HEK293T (cell line): ENCODE results near the gene NUDT16L1.

Experiments used
- CTCF ChIA-PET: fragments of 350-600 bp; formaldehyde crosslinking; extraction: SDS; loops from one replicate; lab custom pipeline; 2021; ENCODE audit warnings: antibody characterized with exemption, inconsistent platforms; lab: Yijun Ruan, JAX
- POLR2A ChIA-PET: fragments of 350-600 bp; formaldehyde crosslinking; extraction: SDS; loops from one replicate; lab custom pipeline; 2020; ENCODE audit warnings: antibody characterized with exemption, inconsistent platforms; lab: Yijun Ruan, JAX
- DNase-seq: peaks from one replicate; pipeline ENCODE4 v3.0.0; 2012; ENCODE audit warnings: mixed read lengths; ENCODE audit errors: extremely low spot score
- ARNT ChIP-seq: fragments of 450-650 bp; IDR thresholded peaks from 2 replicates; pipeline ENCODE4 v1.6.1; 2017; ENCODE audit warnings: mild to moderate bottlenecking
- BHLHE40 ChIP-seq: fragments of 450-650 bp; IDR thresholded peaks from 2 replicates; pipeline ENCODE4 v1.6.1; 2016; ENCODE audit warnings: mild to moderate bottlenecking, moderate library complexity, borderline replicate concordance
- CTBP1 ChIP-seq: fragments of 450-650 bp; IDR thresholded peaks from 2 replicates; pipeline ENCODE4 v1.6.1; 2016; ENCODE audit warnings: borderline replicate concordance
- ELF4 ChIP-seq: fragments of 450-650 bp; IDR thresholded peaks from 2 replicates; pipeline ENCODE4 v1.6.1; 2017; ENCODE audit warnings: antibody characterized with exemption
- FOXA1 ChIP-seq: fragments of 450-650 bp; IDR thresholded peaks from 2 replicates; pipeline ENCODE4 v1.6.1; 2016; ENCODE audit warnings: mild to moderate bottlenecking
- FOXK2 ChIP-seq: fragments of 450-650 bp; IDR thresholded peaks from 2 replicates; pipeline ENCODE4 v1.6.1; 2016; ENCODE audit warnings: mild to moderate bottlenecking
- FOXM1 ChIP-seq: fragments of 450-650 bp; IDR thresholded peaks from 2 replicates; pipeline ENCODE4 v1.6.1; 2017; ENCODE audit warnings: mild to moderate bottlenecking, borderline replicate concordance
- HDGF ChIP-seq: fragments of 450-650 bp; IDR thresholded peaks from 2 replicates; pipeline ENCODE4 v1.6.1; 2017; ENCODE audit warnings: antibody characterized with exemption, borderline replicate concordance
- L3MBTL2 ChIP-seq: fragments of 450-650 bp; conservative IDR thresholded peaks from 2 replicates; pipeline ENCODE4 v1.6.1; 2016; ENCODE audit warnings: mild to moderate bottlenecking
- LEF1 ChIP-seq: fragments of 450-650 bp; IDR thresholded peaks from 2 replicates; pipeline ENCODE4 v1.6.1; 2017; ENCODE audit warnings: mild to moderate bottlenecking, borderline replicate concordance
- NFRKB ChIP-seq: fragments of 450-650 bp; IDR thresholded peaks from 2 replicates; pipeline ENCODE4 v1.6.1; 2016; ENCODE audit warnings: mild to moderate bottlenecking, moderate library complexity
- PKNOX1 ChIP-seq: fragments of 450-650 bp; IDR thresholded peaks from 2 replicates; pipeline ENCODE4 v1.6.1; 2016
- SP1 ChIP-seq: fragments of 450-650 bp; IDR thresholded peaks from 2 replicates; pipeline ENCODE4 v1.6.1; 2017
- SUZ12 ChIP-seq: fragments of 450-650 bp; IDR thresholded peaks from 2 replicates; pipeline ENCODE4 v1.6.1; 2016; ENCODE audit warnings: mild to moderate bottlenecking
- TARDBP ChIP-seq: fragments of 450-650 bp; IDR thresholded peaks from 2 replicates; pipeline ENCODE4 v1.6.1; 2016
- ZNF384 ChIP-seq: fragments of 450-650 bp; IDR thresholded peaks from 2 replicates; pipeline ENCODE4 v1.6.1; 2016

NUDT16L1 gene

GRCh38 chr16:4693956-4694641, 737 bp downstream of the NUDT16L1 start:
- TF ChIP-seq LEF1 (peak; percentile 34; the same call in 1 of the 2 replicates), FOXA1 (no peak)
- peak; percentile 46 for DNase-seq
- ChIA-PET CTCF (interaction anchor here (1.2 kb wide), 1 partner anchor 262 kb away, joined by 3 read pairs; no protein-coding TSS in a partner anchor), POLR2A (interaction anchor here (1.4 to 2.9 kb wide), 3 partner anchors 11 to 75 kb away, joined by 4 to 12 read pairs (median 5); partner anchors contain the start of genes ANKS3 and DNAAF8)

- ChIA-PET POLR2A (interaction anchor here (0.6 to 2.9 kb wide), 3 partner anchors 18 to 263 kb away, joined by 3 to 12 read pairs (median 4); partner anchors contain the start of genes ANKS3, DNAAF8 and SEC14L5), CTCF (interaction anchor here (1.0 to 1.2 kb wide), 2 partner anchors 12 to 261 kb away, joined by 3 read pairs; no protein-coding TSS in a partner anchor)
- TF ChIP-seq PKNOX1 (no peak), BHLHE40 (no peak), TARDBP (no peak)
- no peak for DNase-seq
These were observed 1.5 kb downstream of the NUDT16L1 start for GRCh38 chr16:4694642-4695451.

GRCh38 chr16:4695473-4696171, 2.3 kb downstream of the NUDT16L1 start:
- no peak for DNase-seq
- POLR2A ChIA-PET = interaction anchor here (0.6 to 2.9 kb wide), 5 partner anchors 11 to 262 kb away, joined by 3 to 12 read pairs (median 4); partner anchors contain the start of genes ANKS3, DNAAF8 and SEC14L5
- no peak for TF ChIP-seq ZNF384
- TF ChIP-seq ARNT = no peak
- TF ChIP-seq SP1 = no peak
- TF ChIP-seq FOXK2 = no peak
- TF ChIP-seq PKNOX1 = no peak
- TF ChIP-seq L3MBTL2 = no peak
- no peak for TF ChIP-seq CTBP1
- TF ChIP-seq LEF1 = no peak
- TF ChIP-seq TARDBP = no peak
- no peak for TF ChIP-seq SUZ12
- TF ChIP-seq BHLHE40 = no peak
- no peak for TF ChIP-seq FOXM1
- TF ChIP-seq FOXA1 = no peak
- TF ChIP-seq HDGF = no peak
- TF ChIP-seq ELF4 = no peak
- no peak for TF ChIP-seq NFRKB
- CTCF ChIA-PET = interaction anchor here (1.0 to 1.2 kb wide), 2 partner anchors 13 to 260 kb away, joined by 3 read pairs; no protein-coding TSS in a partner anchor

GRCh38 chr16:4696172-4696904, 3.0 kb downstream of the NUDT16L1 start:
- no peak for DNase-seq
- CTCF ChIA-PET = interaction anchor here (0.6 kb wide), 1 partner anchor 328 kb away, joined by 3 read pairs; no protein-coding TSS in a partner anchor
- POLR2A ChIA-PET = interaction anchor here (0.9 to 2.9 kb wide), 4 partner anchors 10 to 262 kb away, joined by 3 to 12 read pairs (median 4); partner anchors contain the start of genes ANKS3, DNAAF8 and SEC14L5
- TF ChIP-seq FOXK2 (no peak), BHLHE40 (no peak), PKNOX1 (no peak)

GRCh38 chr16:4696905-4697847, 3.8 kb downstream of the NUDT16L1 start:
- CTCF ChIA-PET = interaction anchor here (0.6 kb wide), 1 partner anchor 327 kb away, joined by 3 read pairs; no protein-coding TSS in a partner anchor
- no peak for DNase-seq
- TF ChIP-seq L3MBTL2 = no peak
- TF ChIP-seq CTBP1 = no peak
- TF ChIP-seq HDGF = no peak
- TF ChIP-seq ARNT = no peak
- TF ChIP-seq LEF1 = no peak
- TF ChIP-seq FOXK2 = no peak
- no peak for TF ChIP-seq ELF4
- no peak for TF ChIP-seq PKNOX1
- no peak for TF ChIP-seq TARDBP
- TF ChIP-seq ZNF384 = no peak
- no peak for TF ChIP-seq NFRKB
- TF ChIP-seq SP1 = no peak
- TF ChIP-seq FOXM1 = no peak
- no peak for TF ChIP-seq SUZ12
- POLR2A ChIA-PET = interaction anchor here (1.5 kb wide), 1 partner anchor 81 kb away, joined by 5 read pairs; no protein-coding TSS in a partner anchor
